OCI-LY1 (cell line): ENCODE data around the gene SLC9C2.

Experiments used
- H2AFZ ChIP-seq: fragments of 200-600 bp; sonication (generic), shearing (Covaris generic); 2 replicates; pipeline ENCODE4 v1.6.0; 2014; ENCODE audit warnings: antibody characterized with exemption, mild to moderate bottlenecking, low read length
- H3F3A ChIP-seq: fragments of 200-600 bp; sonication (generic), shearing (Covaris generic); 2 replicates; pipeline ENCODE4 v1.6.0; 2014; ENCODE audit warnings: mild to moderate bottlenecking, antibody characterized with exemption, low read length, moderate library complexity; ENCODE audit not compliant: insufficient read depth
- H3K27ac ChIP-seq: fragments of 200-600 bp; sonication (generic); 2 replicates; pipeline ENCODE4 v1.5.1; 2014; ENCODE audit warnings: low read length, mixed run types, mild to moderate bottlenecking, low read depth; ENCODE audit not compliant: poor library complexity, severe bottlenecking
- H3K27me3 ChIP-seq: fragments of 200-600 bp; sonication (generic); 2 replicates; pipeline ENCODE4 v1.6.0; 2014; ENCODE audit warnings: antibody characterized with exemption, mild to moderate bottlenecking, low read length, moderate library complexity; ENCODE audit not compliant: insufficient read depth
- H3K36me3 ChIP-seq: fragments of 200-600 bp; sonication (generic); 2 replicates; pipeline ENCODE4 v1.6.1; 2014; ENCODE audit warnings: mild to moderate bottlenecking, antibody characterized with exemption, low read length, moderate library complexity, mixed read lengths; ENCODE audit not compliant: insufficient read depth
- H3K4me1 ChIP-seq: fragments of 200-600 bp; sonication (generic); 2 replicates; pipeline ENCODE4 v1.5.1; 2014; ENCODE audit warnings: mild to moderate bottlenecking, low read length, moderate library complexity; ENCODE audit not compliant: insufficient read depth, severe bottlenecking
- H3K4me2 ChIP-seq: fragments of 200-600 bp; sonication (generic), shearing (Covaris generic); 2 replicates; pipeline ENCODE4 v1.6.1; 2014; ENCODE audit warnings: low read length
- H3K4me3 ChIP-seq: fragments of 200-600 bp; sonication (generic); 2 replicates; pipeline ENCODE4 v1.5.1; 2014; ENCODE audit warnings: low read length, low read depth, mild to moderate bottlenecking, mixed read lengths; ENCODE audit not compliant: poor library complexity, severe bottlenecking
- H3K79me2 ChIP-seq: fragments of 200-600 bp; shearing (Covaris generic); 2 replicates; pipeline ENCODE4 v1.6.1; 2016; ENCODE audit warnings: mixed run types, low read length, mixed read lengths; ENCODE audit not compliant: insufficient read depth
- H3K9ac ChIP-seq: fragments of 200-600 bp; sonication (generic), shearing (Covaris generic); 2 replicates; pipeline ENCODE4 v1.6.1; 2014; ENCODE audit warnings: mild to moderate bottlenecking, low read length, mixed read lengths
- H3K9me2 ChIP-seq: fragments of 200-600 bp; sonication (generic), shearing (Covaris generic); 2 replicates; pipeline ENCODE4 v1.6.1; 2014; ENCODE audit warnings: low read depth, mild to moderate bottlenecking, low read length, mixed read lengths
- H3K9me3 ChIP-seq: fragments of 200-600 bp; shearing (Covaris generic); 2 replicates; pipeline ENCODE4 v1.6.1; 2014; ENCODE audit warnings: low read length, mixed read lengths
- H4K20me1 ChIP-seq: fragments of 200-600 bp; sonication (generic), shearing (Covaris generic); 2 replicates; pipeline ENCODE4 v1.6.0; 2016; ENCODE audit warnings: mild to moderate bottlenecking, low read length; ENCODE audit not compliant: insufficient read depth
- CTCF ChIP-seq: fragments of 200-600 bp; sonication (generic), shearing (Covaris generic); IDR thresholded peaks from 2 replicates; pipeline ENCODE4 v1.5.1; 2017; ENCODE audit warnings: mild to moderate bottlenecking, antibody characterized with exemption, low read length, moderate library complexity, mixed read lengths
- EZH2 ChIP-seq: fragments of 200-600 bp; sonication (generic), shearing (Covaris generic); IDR thresholded peaks from 2 replicates; pipeline ENCODE4 v1.8.0; 2017; ENCODE audit warnings: borderline replicate concordance, mixed run types, mild to moderate bottlenecking, antibody characterized with exemption, low read length, moderate library complexity, mixed read lengths

The SLC9C2 gene

GRCh38 chr1:173506437-173506836 is 96.4 kb downstream of the SLC9C2 start:
- Histone ChIP-seq H3K4me2 (no peak overlapping the region), H3K27ac (no peak overlapping the region), H3K9me2 (no peaks in the 10 kb centered on the region), H3K4me1 (no peaks in the 10 kb centered on the region), H2AFZ (no peak overlapping the region), H4K20me1 (no peaks in the 10 kb centered on the region), H3K79me2 (no peaks in the 10 kb centered on the region), H3F3A (no peaks in the 10 kb centered on the region), H3K4me3 (no peak overlapping the region), H3K9ac (no peak overlapping the region), H3K27me3 (no peaks in the 10 kb centered on the region), H3K36me3 (no peaks in the 10 kb centered on the region), H3K9me3 (no peaks in the 10 kb centered on the region)
- TF ChIP-seq CTCF (peak; percentile 62), EZH2 (no peak)

- no peak for TF ChIP-seq CTCF
- TF ChIP-seq EZH2: no peak
- Histone ChIP-seq H2AFZ (no peak overlapping the region), H3K4me3 (no peak overlapping the region), H3K27me3 (no peaks in the 10 kb centered on the region), H3K79me2 (no peaks in the 10 kb centered on the region), H4K20me1 (no peaks in the 10 kb centered on the region), H3K4me1 (no peaks in the 10 kb centered on the region), H3K9me2 (no peaks in the 10 kb centered on the region), H3K9ac (no peak overlapping the region), H3K9me3 (no peaks in the 10 kb centered on the region), H3F3A (no peaks in the 10 kb centered on the region), H3K36me3 (no peaks in the 10 kb centered on the region), H3K27ac (no peak overlapping the region), H3K4me2 (no peak overlapping the region)
Observed at GRCh38 chr1:173505391-173505790, 97.5 kb downstream of the SLC9C2 start.

GRCh38 chr1:173504268-173504667 is 98.6 kb downstream of the SLC9C2 start:
- Histone ChIP-seq H3K4me1 (no peaks in the 10 kb centered on the region), H3K9me2 (no peaks in the 10 kb centered on the region), H3K27me3 (no peaks in the 10 kb centered on the region), H3K4me2 (no peak overlapping the region), H3K4me3 (no peak overlapping the region), H4K20me1 (no peaks in the 10 kb centered on the region), H3K27ac (no peak overlapping the region), H3K36me3 (no peaks in the 10 kb centered on the region), H2AFZ (no peak overlapping the region), H3K79me2 (no peaks in the 10 kb centered on the region), H3F3A (no peaks in the 10 kb centered on the region), H3K9ac (no peak overlapping the region), H3K9me3 (no peaks in the 10 kb centered on the region)
- no peak for TF ChIP-seq CTCF
- TF ChIP-seq EZH2: no peak
